GM19193 (cell line): ENCODE measurements around the gene FAM13C.

Experiments used
- POLR2A ChIP-seq: IDR thresholded peaks from 4 replicates; pipeline ENCODE4 v1.6.1; 2011; ENCODE audit not compliant: insufficient read depth, insufficient read length; ENCODE audit errors: extremely low read depth

The FAM13C gene

DNA sequence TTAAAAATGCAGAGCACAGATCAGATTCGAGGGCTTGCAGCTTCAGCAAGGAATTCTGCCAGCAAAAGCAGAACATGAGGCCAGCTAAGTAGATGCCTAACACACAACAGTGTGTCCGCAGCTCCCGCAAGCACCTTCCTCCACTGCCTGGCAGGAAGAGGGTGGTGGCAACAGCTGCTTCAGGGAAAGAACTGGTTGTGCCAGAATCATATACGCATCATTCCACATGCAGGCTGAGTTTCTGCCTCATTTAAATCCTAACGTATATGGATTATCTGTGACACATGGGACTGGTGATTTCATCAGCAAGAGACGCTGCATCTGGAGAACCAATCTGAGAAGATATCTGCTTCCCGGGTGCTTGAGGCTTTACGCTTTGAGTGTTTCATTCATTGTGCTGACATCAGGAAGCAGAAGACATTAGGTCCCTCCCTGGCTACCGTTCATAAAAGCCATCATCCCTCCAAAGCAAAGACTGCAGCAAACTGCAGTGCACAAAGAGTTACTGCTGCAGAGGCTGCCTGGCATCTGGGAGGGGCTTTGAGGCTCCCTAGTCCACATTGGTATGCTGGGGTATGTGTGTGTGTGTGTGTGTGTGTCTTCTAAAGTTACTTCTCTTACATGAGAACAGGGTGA, 78.8 kb downstream of the FAM13C start:
- TF ChIP-seq POLR2A, result no peak

- no peak for TF ChIP-seq POLR2A
Observed at GRCh38 chr10:59281861-59282260, 80.5 kb downstream of the FAM13C start.

GRCh38 chr10:59279991-59280505, 82.3 kb downstream of the FAM13C start:
- TF ChIP-seq POLR2A, result no peak

DNA sequence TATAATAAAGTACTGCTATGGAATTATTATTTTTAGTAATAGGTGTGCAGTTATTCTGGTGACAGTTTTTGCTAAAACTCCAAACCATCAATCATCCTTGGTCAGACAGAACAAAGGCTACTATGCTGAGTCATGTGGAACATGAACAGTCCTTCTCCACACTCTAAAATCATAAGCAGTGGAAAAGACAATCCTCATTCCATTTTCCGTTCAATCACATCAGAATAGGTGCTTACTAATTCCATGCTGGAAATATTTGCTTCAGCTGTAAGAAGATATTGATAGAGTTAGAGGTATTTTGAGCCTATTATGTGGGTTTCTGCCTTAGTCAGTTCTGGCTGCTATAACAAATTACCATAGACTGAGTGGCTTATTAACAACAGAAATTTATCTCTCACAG, 82.9 kb downstream of the FAM13C start:
- no peak for TF ChIP-seq POLR2A

DNA sequence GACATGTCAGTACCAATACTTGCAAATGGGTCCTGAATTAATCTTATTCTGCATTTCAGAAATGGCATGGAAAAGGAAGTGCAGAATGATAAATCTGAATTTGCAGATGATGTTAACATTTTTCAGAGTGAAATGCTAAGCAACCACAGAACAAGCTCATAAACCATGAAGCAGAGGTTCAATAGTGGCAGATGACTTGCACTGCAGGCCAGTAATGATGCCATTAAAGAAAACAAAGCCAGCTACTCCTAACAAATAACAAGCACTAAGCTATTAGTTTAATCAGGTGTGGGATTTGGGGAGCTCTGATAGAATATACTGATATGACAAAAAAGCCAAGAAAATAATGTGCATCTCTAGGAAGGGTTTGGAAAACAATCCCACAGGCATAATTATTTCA, 85.4 kb downstream of the FAM13C start:
- TF ChIP-seq POLR2A, result no peak

- no peak for TF ChIP-seq POLR2A
Observed at GRCh38 chr10:59276133-59276532, 86.2 kb downstream of the FAM13C start.

- no peak for TF ChIP-seq POLR2A
Observed at GRCh38 chr10:59273445-59273844, 88.9 kb downstream of the FAM13C start.

GRCh38 chr10:59272061-59272460, 90.3 kb downstream of the FAM13C start:
- no peak for TF ChIP-seq POLR2A

DNA sequence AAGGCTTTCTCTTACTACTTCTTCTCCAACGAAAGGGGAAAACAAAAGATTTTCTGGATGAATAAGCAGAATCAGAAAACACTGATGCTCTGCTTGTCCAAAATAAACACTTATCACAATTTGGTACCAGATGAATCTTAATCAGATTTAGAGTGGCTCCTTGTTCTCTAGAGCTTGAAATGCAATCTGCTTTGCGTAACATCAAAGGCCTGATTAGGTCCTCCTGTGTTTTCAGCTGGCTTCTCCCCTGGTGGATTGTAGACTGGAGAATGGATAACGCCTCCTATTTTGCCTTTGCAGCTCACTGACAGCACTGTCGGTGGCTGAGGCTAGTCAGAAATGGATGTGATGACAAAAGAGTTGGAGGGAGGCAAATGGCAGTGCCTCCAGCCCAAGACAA, 91.2 kb downstream of the FAM13C start:
- no peak for TF ChIP-seq POLR2A

DNA sequence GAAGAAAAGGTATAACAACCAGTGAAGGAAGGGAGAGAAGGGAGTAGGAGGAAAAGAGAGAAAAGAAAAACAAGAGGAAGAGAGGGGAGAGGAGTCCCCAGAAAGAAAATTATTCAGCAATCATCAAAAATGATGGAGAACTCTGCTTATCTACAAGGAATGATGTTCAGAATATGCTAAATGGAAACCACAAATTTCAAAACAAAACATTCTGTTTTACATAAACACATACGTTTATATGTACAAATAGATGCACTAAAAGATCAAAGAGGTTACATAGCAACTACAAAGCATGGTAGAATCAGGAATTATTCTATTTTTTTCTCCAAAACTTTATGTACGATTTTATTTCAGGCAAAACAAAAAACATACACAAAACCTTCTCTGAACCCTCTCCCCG, 91.9 kb downstream of the FAM13C start:
- TF ChIP-seq POLR2A, result no peak

DNA sequence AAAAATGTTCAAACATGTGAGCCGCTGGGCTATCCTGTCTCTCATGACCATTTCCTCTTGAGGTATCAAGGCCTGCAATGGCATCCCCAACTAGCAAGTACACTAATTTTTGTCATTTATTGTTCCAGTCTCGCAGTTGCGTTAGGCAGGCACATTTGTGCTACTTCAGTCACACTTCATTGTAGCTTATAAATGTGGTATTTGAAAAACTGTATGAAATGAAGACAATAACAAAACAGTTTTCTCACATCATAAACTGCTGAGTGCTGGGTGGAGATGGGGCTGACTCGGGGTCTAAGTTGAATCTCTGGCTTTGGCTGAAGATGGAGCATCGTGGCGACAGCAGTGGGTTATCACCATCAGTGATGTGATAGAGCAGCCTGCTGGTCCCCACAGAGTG, 92.7 kb downstream of the FAM13C start:
- no peak for TF ChIP-seq POLR2A

GRCh38 chr10:59268460-59268859, 93.9 kb downstream of the FAM13C start:
- no peak for TF ChIP-seq POLR2A

- no peak for TF ChIP-seq POLR2A
Observed at GRCh38 chr10:59266321-59266720, 96.0 kb downstream of the FAM13C start.

DNA sequence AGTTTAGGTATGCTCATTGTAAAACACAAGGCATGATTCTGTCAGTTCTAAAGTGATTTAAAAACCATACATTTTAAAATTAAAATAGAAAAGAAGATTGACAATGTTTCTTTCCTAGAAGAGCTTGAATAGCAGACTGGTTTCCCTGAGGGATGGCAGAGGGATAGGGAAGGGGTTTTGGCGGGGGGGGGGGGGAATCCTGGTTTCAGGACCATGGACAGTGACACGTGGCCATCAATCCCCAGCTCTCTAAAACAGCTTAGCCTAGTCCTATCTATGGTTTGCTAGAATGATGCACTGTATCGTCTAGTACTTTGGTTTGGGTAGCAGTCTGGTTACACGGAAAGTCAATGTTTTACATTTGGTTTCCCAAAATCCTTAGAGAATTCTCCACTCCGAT, 97.2 kb downstream of the FAM13C start:
- no peak for TF ChIP-seq POLR2A

- TF ChIP-seq POLR2A, result no peak
Observed at GRCh38 chr10:59258890-59259289, 103.5 kb downstream of the FAM13C start.

DNA sequence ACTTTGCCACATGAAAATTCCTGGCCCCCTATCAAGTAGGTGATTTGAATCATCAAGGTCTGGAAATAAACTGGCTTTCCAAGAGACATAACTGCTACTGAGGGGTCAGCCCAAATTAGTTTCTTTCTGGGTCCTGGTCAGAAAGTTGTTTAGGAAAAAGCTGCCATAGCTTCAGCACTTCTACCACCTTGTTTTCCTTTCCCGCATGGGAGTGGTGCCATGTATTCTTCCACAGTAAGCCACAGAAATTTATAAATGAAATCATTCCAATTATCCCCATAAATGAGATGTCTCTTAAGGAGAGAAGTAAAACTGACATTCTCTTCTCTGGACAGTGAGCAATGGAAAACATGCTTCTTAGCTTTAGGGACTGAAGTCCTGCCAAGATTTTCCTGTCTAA, 105.1 kb downstream of the FAM13C start:
- TF ChIP-seq POLR2A, result no peak

DNA sequence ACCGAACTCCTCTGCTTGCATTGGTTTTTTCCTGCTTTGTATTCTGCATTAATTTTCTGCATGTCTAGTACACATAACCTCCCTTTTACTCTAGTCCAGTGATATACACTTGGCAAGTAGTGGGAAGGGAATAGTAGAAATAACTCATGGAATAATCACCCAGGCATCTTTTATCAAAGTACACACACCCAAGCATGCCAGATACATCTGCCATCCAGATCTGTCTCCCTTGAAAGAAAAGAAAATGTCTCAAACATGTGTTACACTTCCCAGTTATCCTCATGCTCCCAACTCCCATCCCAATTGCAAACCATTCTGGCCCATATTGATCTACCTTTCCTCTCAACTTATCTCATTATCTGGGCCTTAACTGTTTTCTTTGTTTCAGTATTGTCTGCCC, 106.9 kb downstream of the FAM13C start:
- no peak for TF ChIP-seq POLR2A
